OCI-LY7 (cell line): ENCODE data around the gene CSPG5. TPM values are rescaled to one million over a fixed set of nuclear protein-coding genes. Genes with fewer than 3 reads are reported as not detected.

Experiments used
- BruUV-seq: library from RNA; stranded (reverse); fragments of 400-500 nt; replicated peaks from 2 replicates; lab custom pipeline; 2021; lab: Mats Ljungman, UMichigan
- CTCF ChIA-PET: fragments of 300-600 bp; sonication (Branson Sonifier 250); formaldehyde crosslinking; loops from one replicate; lab custom pipeline; 2022; ENCODE audit warnings: antibody characterized with exemption; ENCODE audit not compliant: unreplicated experiment; lab: Charles Lee
- POLR2A ChIA-PET: fragments of 300-600 bp; sonication (Branson Sonifier 250); formaldehyde crosslinking; loops from one replicate; lab custom pipeline; 2022; ENCODE audit warnings: antibody characterized with exemption; lab: Charles Lee
- DNase-seq: peaks from one replicate; pipeline ENCODE4 v3.0.0-alpha.2; 2015; ENCODE audit warnings: low spot score
- H2AFZ ChIP-seq: fragments of 200-600 bp; sonication (generic), shearing (Covaris generic); 2 replicates; pipeline ENCODE4 v1.6.1; 2014; ENCODE audit warnings: mild to moderate bottlenecking, antibody characterized with exemption, low read length, moderate library complexity
- H3K27ac ChIP-seq: fragments of 200-600 bp; sonication (generic); 2 replicates; pipeline ENCODE4 v1.5.1; 2014; ENCODE audit warnings: mixed run types, low read depth, mild to moderate bottlenecking, moderate library complexity, low read length, inconsistent platforms; ENCODE audit not compliant: poor library complexity, severe bottlenecking
- H3K36me3 ChIP-seq: fragments of 200-600 bp; sonication (generic); 2 replicates; pipeline ENCODE4 v1.6.1; 2014; ENCODE audit warnings: mild to moderate bottlenecking, antibody characterized with exemption, low read length, moderate library complexity, mixed read lengths; ENCODE audit not compliant: insufficient read depth
- H3K4me1 ChIP-seq: fragments of 200-600 bp; sonication (generic); 2 replicates; pipeline ENCODE4 v1.5.1; 2014; ENCODE audit warnings: mild to moderate bottlenecking, low read length; ENCODE audit not compliant: insufficient read depth, poor library complexity, severe bottlenecking
- H3K4me2 ChIP-seq: fragments of 200-600 bp; sonication (generic); 2 replicates; pipeline ENCODE4 v1.6.1; 2014; ENCODE audit warnings: mild to moderate bottlenecking, low read length
- H3K4me3 ChIP-seq: fragments of 200-600 bp; sonication (generic); 2 replicates; pipeline ENCODE4 v1.5.1; 2014; ENCODE audit warnings: mild to moderate bottlenecking, low read depth, low read length; ENCODE audit not compliant: poor library complexity, severe bottlenecking
- H3K79me2 ChIP-seq: fragments of 200-600 bp; sonication (generic); 2 replicates; pipeline ENCODE4 v1.6.1; 2016; ENCODE audit warnings: low read depth, mild to moderate bottlenecking, low read length, moderate library complexity, mixed read lengths; ENCODE audit not compliant: insufficient read depth
- H3K9me2 ChIP-seq: fragments of 200-600 bp; sonication (generic); 2 replicates; pipeline ENCODE4 v1.6.1; 2016; ENCODE audit warnings: mild to moderate bottlenecking, low read length, mixed read lengths; ENCODE audit not compliant: insufficient read depth
- H3K9me3 ChIP-seq: fragments of 200-600 bp; sonication (generic); 2 replicates; pipeline ENCODE4 v1.6.1; 2014; ENCODE audit warnings: mild to moderate bottlenecking, mixed run types, low read length, mixed read lengths
- H4K20me1 ChIP-seq: fragments of 200-600 bp; sonication (generic); 2 replicates; pipeline ENCODE4 v1.6.1; 2014; ENCODE audit warnings: mild to moderate bottlenecking, antibody characterized with exemption, low read length, moderate library complexity, mixed read lengths; ENCODE audit not compliant: insufficient read depth
- CTCF ChIP-seq: fragments of 200-600 bp; sonication (generic); conservative IDR thresholded peaks from 2 replicates; pipeline ENCODE4 v1.5.1; 2014; ENCODE audit warnings: mild to moderate bottlenecking, antibody characterized with exemption, low read length, moderate library complexity, mixed read lengths
- EZH2phosphoT487 ChIP-seq: fragments of 200-600 bp; sonication (generic); IDR thresholded peaks from 2 replicates; pipeline ENCODE4 v1.6.1; 2018; ENCODE audit warnings: low read depth, borderline replicate concordance, mild to moderate bottlenecking, mixed run types, antibody characterized with exemption, low read length, moderate library complexity, mixed read lengths
- intact Hi-C: fragments of 100-400 bp; cut with micrococcal nuclease; formaldehyde crosslinking; loops from one replicate; pipeline ENCODE4 v1.10.0; 2022; ENCODE audit not compliant: unreplicated experiment
- total RNA-seq, 2 experiments: library from RNA; depleted of rRNA in 1 of 2; stranded (reverse); fragments of >200 nt in 1 of 2; shearing (Covaris generic) in 1 of 2; gene quantifications; 2 replicates each; pipeline ENCODE4 v1.2.3, GENCODE V29; 2014 to 2022

Gene CSPG5
- total RNA-seq, 2 experiments from 2014 or later, result 0.13 to 0.66 TPM

DNA sequence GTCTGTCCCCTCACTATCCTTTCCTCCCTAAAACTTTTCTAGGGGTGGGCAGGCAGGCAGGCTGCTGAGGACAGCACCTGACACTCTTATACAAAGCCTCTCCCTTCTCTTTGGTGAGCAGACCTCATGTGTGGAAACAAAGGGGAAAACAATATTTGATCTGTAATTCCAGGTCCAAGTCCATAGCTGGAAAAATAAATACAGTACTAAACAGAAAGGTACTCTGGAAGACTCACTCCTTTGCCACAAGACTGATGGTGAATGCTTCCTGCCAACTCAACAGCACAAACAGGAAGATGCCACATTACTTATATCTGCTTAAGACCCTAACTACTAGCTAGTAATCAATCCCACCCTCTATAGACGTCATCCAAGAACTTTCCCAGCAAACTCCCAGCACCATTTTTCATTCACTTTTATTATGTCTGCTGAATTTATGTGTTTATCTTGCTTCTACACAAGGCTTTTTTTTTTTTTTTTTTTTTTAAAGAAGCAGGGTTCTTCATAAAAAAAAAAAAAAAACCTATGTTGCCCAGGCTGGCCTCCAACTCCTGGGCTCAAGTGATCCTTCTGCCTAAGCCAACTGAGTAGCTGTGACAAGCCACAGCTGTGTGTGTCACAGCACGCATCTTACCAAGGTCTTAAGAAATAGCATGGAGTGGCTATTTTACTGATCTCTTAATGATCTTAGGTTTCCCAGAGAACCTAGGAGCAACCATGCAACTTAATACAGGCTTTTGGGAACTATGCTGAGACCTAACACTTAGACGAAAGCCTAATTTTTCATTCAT, 44.2 kb upstream of the CSPG5 start:
- peaks cover 98% of the 10 kb centered on the region for H3K36me3 ChIP-seq
- CTCF ChIA-PET, result no interaction called here
- POLR2A ChIA-PET, result interaction anchor here (0.5 to 1.0 kb wide), 10 partner anchors 9 to 1386 kb away, joined by 3 to 8 read pairs (median 4); no protein-coding TSS in a partner anchor

GRCh38 chr3:47617086-47618010, 38.7 kb upstream of the CSPG5 start:
- ChIA-PET CTCF (no interaction called here), POLR2A (interaction anchor here (0.5 to 2.4 kb wide), 4 partner anchors 10 to 164 kb away, joined by 3 to 10 read pairs (median 5); no protein-coding TSS in a partner anchor)
- Histone ChIP-seq H3K4me1 (peaks cover 11% of the 10 kb centered on the region), H3K79me2 (no peaks in the 10 kb centered on the region), H3K9me2 (no peaks in the 10 kb centered on the region), H3K9me3 (no peaks in the 10 kb centered on the region), H3K27ac (no peak overlapping the region), H3K4me3 (no peak overlapping the region), H3K36me3 (peaks cover 96% of the 10 kb centered on the region), H3K4me2 (no peak overlapping the region), H4K20me1 (no peaks in the 10 kb centered on the region), H2AFZ (no peak overlapping the region)
- intact Hi-C loops, result no loop called here
- no TSS peak for BruUV-seq
- TF ChIP-seq CTCF, result no peak
- no peak for DNase-seq

More for the DNA sequence above, 44.2 kb upstream of the CSPG5 start:
- Histone ChIP-seq H3K79me2 (no peaks in the 10 kb centered on the region), H4K20me1 (no peaks in the 10 kb centered on the region), H3K9me2 (no peaks in the 10 kb centered on the region), H2AFZ (no peak overlapping the region), H3K4me1 (no peaks in the 10 kb centered on the region), H3K9me3 (no peaks in the 10 kb centered on the region), H3K4me3 (no peak overlapping the region), H3K4me2 (no peak overlapping the region), H3K27ac (no peak overlapping the region)
- TF ChIP-seq EZH2phosphoT487, result no peak
- no peak for TF ChIP-seq CTCF
- DNase-seq, result no peak
- BruUV-seq, result no TSS peak
- intact Hi-C loops, result no loop called here
